ENCODE measurements around the gene SSH2.

The SSH2 gene

DNA sequence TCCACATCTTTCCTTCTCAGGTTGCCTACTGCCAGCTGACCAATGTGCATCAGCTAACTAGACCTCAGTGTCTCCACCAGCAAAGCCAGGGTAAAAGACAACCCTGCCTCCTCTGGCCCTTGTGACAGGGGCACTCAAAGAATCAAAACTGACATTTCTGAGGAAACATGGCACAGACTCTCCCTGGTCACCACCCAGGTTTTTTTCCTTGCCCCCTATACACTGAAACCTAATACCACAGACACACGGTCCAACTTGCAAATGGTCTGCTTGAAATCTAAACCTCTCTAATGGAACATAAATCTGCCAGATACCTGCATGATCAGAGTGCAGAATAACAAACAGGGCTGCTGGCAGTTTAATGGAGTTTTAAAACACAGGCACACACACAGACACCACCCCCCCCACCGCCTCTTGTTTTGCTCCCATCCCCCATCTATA, 287.8 kb downstream of the SSH2 start:
- CTCF ChIA-PET, result interaction anchor here (0.5 to 8.0 kb wide), 11 partner anchors 8 to 451 kb away, joined by 3 to 161 read pairs (median 5); no protein-coding TSS in a partner anchor
- Histone ChIP-seq H3K27ac (ENCODE audit: extremely low read depth, low read depth, low read length) (peak overlapping the region; percentile 82), H3K4me3 (ENCODE audit: low read depth, low read length) (no peak overlapping the region), H3K9me3 (ENCODE audit: control insufficient read depth, insufficient read depth, low read depth, low read length) (no peaks in the 10 kb centered on the region), H3K4me1 (ENCODE audit: control insufficient read depth, insufficient read depth, low read length) (peaks cover 35% of the 10 kb centered on the region), H3K36me3 (ENCODE audit: control insufficient read depth in 2 of 2, insufficient read depth in 1 of 2, low read length in 2 of 2) (peaks cover 0 to 6% of the 10 kb centered on the region in 2 experiments; a peak in 1 of 3 replicates)
- POLR2A ChIA-PET, result interaction anchor here (0.7 to 1.5 kb wide), 2 partner anchors 50 to 141 kb away, joined by 5 to 6 read pairs; partner anchors contain the start of gene ANKRD13B
- TF ChIP-seq PATZ1 (tag by site-specific recombination; IDR thresholded peaks at IDR 0.05), result peak; percentile 91
- TF ChIP-seq ZNF48 (tag by site-specific recombination; IDR thresholded peaks at IDR 0.05), result no peak
- TF ChIP-seq SALL2 (tag by site-specific recombination; IDR thresholded peaks at IDR 0.05; ENCODE audit: borderline replicate concordance), result no peak
- TF ChIP-seq ZFP37 (tag by site-specific recombination; IDR thresholded peaks at IDR 0.05), result no peak
- no peak for TF ChIP-seq HOXD13 (CRISPR knock-in tag; IDR thresholded peaks at IDR 0.05; ENCODE audit: borderline replicate concordance)
- TF ChIP-seq ZNF596 (tag by site-specific recombination; IDR thresholded peaks at IDR 0.05), result no peak
- no peak for TF ChIP-seq ZBTB49 (tag by site-specific recombination; IDR thresholded peaks at IDR 0.05; ENCODE audit: low read depth)
- no peak for TF ChIP-seq ZNF670 (tag by site-specific recombination; IDR thresholded peaks at IDR 0.05; ENCODE audit: low read depth)
- no peak for TF ChIP-seq ZNF350 (tag by site-specific recombination; IDR thresholded peaks at IDR 0.05)
- TF ChIP-seq BCL6B (tag by site-specific recombination; IDR thresholded peaks at IDR 0.05), result no peak
- no peak for TF ChIP-seq IKZF3 (tag by site-specific recombination; IDR thresholded peaks at IDR 0.05)
- no peak for TF ChIP-seq ZNF664 (tag by site-specific recombination; IDR thresholded peaks at IDR 0.05)
- TF ChIP-seq ZNF514 (tag by site-specific recombination; IDR thresholded peaks at IDR 0.05), result no peak
- no peak for TF ChIP-seq ZNF558 (tag by site-specific recombination; IDR thresholded peaks at IDR 0.05)
- no peak for TF ChIP-seq ZNF302 (tag by site-specific recombination; IDR thresholded peaks at IDR 0.05; ENCODE audit: low read depth)
- TF ChIP-seq ZNF148 (tag by site-specific recombination; IDR thresholded peaks at IDR 0.05; ENCODE audit: borderline replicate concordance), result no peak
- TF ChIP-seq YY2 (tag by site-specific recombination; IDR thresholded peaks at IDR 0.05), result no peak
- TF ChIP-seq PBX3 (CRISPR knock-in tag; IDR thresholded peaks at IDR 0.05), result no peak
- no peak for TF ChIP-seq KLF9 (tag by site-specific recombination; IDR thresholded peaks at IDR 0.05; ENCODE audit: low read depth)
- no peak for TF ChIP-seq ZNF155 (tag by site-specific recombination; IDR thresholded peaks at IDR 0.05)
- TF ChIP-seq, protein P1, sequence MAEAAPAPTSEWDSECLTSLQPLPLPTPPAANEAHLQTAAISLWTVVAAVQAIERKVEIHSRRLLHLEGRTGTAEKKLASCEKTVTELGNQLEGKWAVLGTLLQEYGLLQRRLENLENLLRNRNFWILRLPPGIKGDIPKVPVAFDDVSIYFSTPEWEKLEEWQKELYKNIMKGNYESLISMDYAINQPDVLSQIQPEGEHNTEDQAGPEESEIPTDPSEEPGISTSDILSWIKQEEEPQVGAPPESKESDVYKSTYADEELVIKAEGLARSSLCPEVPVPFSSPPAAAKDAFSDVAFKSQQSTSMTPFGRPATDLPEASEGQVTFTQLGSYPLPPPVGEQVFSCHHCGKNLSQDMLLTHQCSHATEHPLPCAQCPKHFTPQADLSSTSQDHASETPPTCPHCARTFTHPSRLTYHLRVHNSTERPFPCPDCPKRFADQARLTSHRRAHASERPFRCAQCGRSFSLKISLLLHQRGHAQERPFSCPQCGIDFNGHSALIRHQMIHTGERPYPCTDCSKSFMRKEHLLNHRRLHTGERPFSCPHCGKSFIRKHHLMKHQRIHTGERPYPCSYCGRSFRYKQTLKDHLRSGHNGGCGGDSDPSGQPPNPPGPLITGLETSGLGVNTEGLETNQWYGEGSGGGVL (tag by site-specific recombination; IDR thresholded peaks at IDR 0.05), result peak; percentile 27; the same call in 1 of the 2 replicates
- peak; percentile 75; the same call in 1 of the 2 replicates for TF ChIP-seq TSHZ1 (tag by site-specific recombination; IDR thresholded peaks at IDR 0.05; ENCODE audit: borderline replicate concordance)
- no peak for TF ChIP-seq ZNF76 (tag by site-specific recombination; IDR thresholded peaks at IDR 0.05; ENCODE audit: borderline replicate concordance, low read depth)

Data from HEK293 (cell line).